ENCODE measurements around the gene TIMM50.

- TF ChIP-seq, protein P1, sequence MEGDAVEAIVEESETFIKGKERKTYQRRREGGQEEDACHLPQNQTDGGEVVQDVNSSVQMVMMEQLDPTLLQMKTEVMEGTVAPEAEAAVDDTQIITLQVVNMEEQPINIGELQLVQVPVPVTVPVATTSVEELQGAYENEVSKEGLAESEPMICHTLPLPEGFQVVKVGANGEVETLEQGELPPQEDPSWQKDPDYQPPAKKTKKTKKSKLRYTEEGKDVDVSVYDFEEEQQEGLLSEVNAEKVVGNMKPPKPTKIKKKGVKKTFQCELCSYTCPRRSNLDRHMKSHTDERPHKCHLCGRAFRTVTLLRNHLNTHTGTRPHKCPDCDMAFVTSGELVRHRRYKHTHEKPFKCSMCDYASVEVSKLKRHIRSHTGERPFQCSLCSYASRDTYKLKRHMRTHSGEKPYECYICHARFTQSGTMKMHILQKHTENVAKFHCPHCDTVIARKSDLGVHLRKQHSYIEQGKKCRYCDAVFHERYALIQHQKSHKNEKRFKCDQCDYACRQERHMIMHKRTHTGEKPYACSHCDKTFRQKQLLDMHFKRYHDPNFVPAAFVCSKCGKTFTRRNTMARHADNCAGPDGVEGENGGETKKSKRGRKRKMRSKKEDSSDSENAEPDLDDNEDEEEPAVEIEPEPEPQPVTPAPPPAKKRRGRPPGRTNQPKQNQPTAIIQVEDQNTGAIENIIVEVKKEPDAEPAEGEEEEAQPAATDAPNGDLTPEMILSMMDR (IDR thresholded peaks at IDR 0.05), result no peak
- TF ChIP-seq POLR2A (IDR thresholded peaks at IDR 0.05), result no peak
Measured at GRCh38 chr19:39525205-39525604, 44.6 kb downstream of the TIMM50 start.

Data from Peyer's patch (tissue), 4 donors.